NCI-H2107 treated with DMSO at 0.1 percent for 48 hours (cell line): ENCODE results near the gene GRIP2.

Source experiments
- DNase-seq: peaks from one replicate; lab custom pipeline; 2025; ENCODE audit not compliant: unreplicated experiment; lab: John Stamatoyannopoulos, UW

The GRIP2 gene

GRCh38 chr3:14539742-14540491 lies at the start of gene GRIP2:
GRIP2 (minus strand) TSS chr3:14540342; CDS start chr3:14540308, 34 bp downstream.
- no peak for DNase-seq

GRCh38 chr3:14588425-14589112 lies 48.4 kb upstream of the GRIP2 start:
- DNase-seq, result no peak

- DNase-seq, result no peak
Measured at GRCh38 chr3:14587740-14588360, 47.7 kb upstream of the GRIP2 start.

- no peak for DNase-seq
Measured at GRCh38 chr3:14586611-14587010, 46.5 kb upstream of the GRIP2 start.

- no peak for DNase-seq
Measured at GRCh38 chr3:14583548-14584091, 43.5 kb upstream of the GRIP2 start.

- DNase-seq, result no peak
Measured at GRCh38 chr3:14582045-14582410, 41.9 kb upstream of the GRIP2 start.

- no peak for DNase-seq
Measured at GRCh38 chr3:14581334-14582044, 41.3 kb upstream of the GRIP2 start.

- no peak for DNase-seq
Measured at GRCh38 chr3:14577897-14578296, 37.8 kb upstream of the GRIP2 start.

GRCh38 chr3:14576163-14576562 lies 36.0 kb upstream of the GRIP2 start:
- no peak for DNase-seq

GRCh38 chr3:14574183-14574582 lies 34.0 kb upstream of the GRIP2 start:
- DNase-seq, result no peak

- DNase-seq, result no peak
Measured at GRCh38 chr3:14573706-14574105, 33.6 kb upstream of the GRIP2 start.

- DNase-seq, result no peak
Measured at GRCh38 chr3:14570864-14571263, 30.7 kb upstream of the GRIP2 start.

- no peak for DNase-seq
Measured at GRCh38 chr3:14570089-14570488, 29.9 kb upstream of the GRIP2 start.

GRCh38 chr3:14569474-14570000 lies 29.4 kb upstream of the GRIP2 start:
- DNase-seq, result no peak

- DNase-seq, result no peak
Measured at GRCh38 chr3:14568269-14568668, 28.1 kb upstream of the GRIP2 start.

GRCh38 chr3:14566812-14567211 lies 26.7 kb upstream of the GRIP2 start:
- DNase-seq, result no peak

GRCh38 chr3:14565868-14566588 lies 25.9 kb upstream of the GRIP2 start:
- DNase-seq, result no peak

GRCh38 chr3:14564741-14565140 lies 24.6 kb upstream of the GRIP2 start:
- no peak for DNase-seq

GRCh38 chr3:14563946-14564539 lies 23.9 kb upstream of the GRIP2 start:
- peak; percentile 51 for DNase-seq
